IMR-90 (cell line): Measurements from ENCODE around the gene CATSPERZ. TPM values are rescaled to one million over a fixed set of nuclear protein-coding genes. Genes with fewer than 3 reads are reported as not detected.

Source experiments
- ATAC-seq: fragments of 200-7000 bp; cut with Tn5 transposase; 2 replicates; pipeline ENCODE4 v1.9.1; 2020; ENCODE audit warnings: low read depth, mild to moderate bottlenecking, moderate library complexity
- BruUV-seq: library from RNA; stranded (reverse); fragments of 400-500 nt; replicated peaks from 2 replicates; lab custom pipeline; 2021; lab: Mats Ljungman, UMichigan
- CTCF ChIA-PET: fragments of 300-600 bp; formaldehyde crosslinking; extraction: SDS; loops from one replicate; lab custom pipeline; 2021; ENCODE audit warnings: antibody characterized with exemption; lab: Yijun Ruan, JAX
- POLR2A ChIA-PET: fragments of 300-600 bp; sonication (Branson Sonifier 250); formaldehyde crosslinking; loops from one replicate; lab custom pipeline; 2022; ENCODE audit warnings: antibody characterized with exemption; ENCODE audit not compliant: unreplicated experiment; lab: Charles Lee
- DNase-seq: peaks from one replicate; pipeline ENCODE4 v3.0.0; 2013
- H2AFZ ChIP-seq: replicated peaks from 2 replicates; pipeline ENCODE3; 2013; ENCODE audit warnings: low read length, mild to moderate bottlenecking; ENCODE audit not compliant: poor library complexity
- H2AK5ac ChIP-seq: 2 replicates; pipeline ENCODE4 v1.6.1; 2013; ENCODE audit warnings: low read depth, low read length, inconsistent platforms
- H2AK9ac ChIP-seq: replicated peaks from 2 replicates; pipeline ENCODE3; 2013; ENCODE audit warnings: mild to moderate bottlenecking, low read depth, low read length, moderate library complexity; ENCODE audit not compliant: poor library complexity
- H2BK120ac ChIP-seq: 2 replicates; pipeline ENCODE4 v1.6.1; 2013; ENCODE audit warnings: low read depth, low read length, inconsistent platforms
- H2BK15ac ChIP-seq: 3 replicates; pipeline ENCODE4 v1.6.1; 2013; ENCODE audit warnings: low read depth, low read length, inconsistent platforms
- H2BK20ac ChIP-seq: 2 replicates; pipeline ENCODE4 v1.6.1; 2013; ENCODE audit warnings: low read depth, mild to moderate bottlenecking, inconsistent platforms, low read length, moderate library complexity
- H2BK5ac ChIP-seq: 2 replicates; pipeline ENCODE4 v1.6.1; 2013; ENCODE audit warnings: mild to moderate bottlenecking, low read depth, low read length, inconsistent platforms; ENCODE audit not compliant: poor library complexity, severe bottlenecking
- H3K14ac ChIP-seq: replicated peaks from 2 replicates; pipeline ENCODE4 v1.6.1; 2013; ENCODE audit warnings: low read depth, low read length, inconsistent platforms
- H3K18ac ChIP-seq: 2 replicates; pipeline ENCODE4 v1.6.1; 2013; ENCODE audit warnings: low read depth, low read length, control low read depth
- H3K23ac ChIP-seq: 2 replicates; pipeline ENCODE4 v1.6.1; 2013; ENCODE audit warnings: low read depth, low read length, inconsistent platforms
- H3K27ac ChIP-seq: 2 replicates; pipeline ENCODE4 v1.5.1; 2013; ENCODE audit warnings: mild to moderate bottlenecking, control low read depth, low read length; ENCODE audit not compliant: insufficient read depth
- H3K27me3 ChIP-seq: 2 replicates; pipeline ENCODE4 v1.6.1; 2013; ENCODE audit warnings: low read length; ENCODE audit not compliant: control insufficient read depth, insufficient read depth
- H3K36me3 ChIP-seq: 2 replicates; pipeline ENCODE4 v1.6.1; 2013; ENCODE audit warnings: low read length, mixed read lengths; ENCODE audit not compliant: control insufficient read depth, insufficient read depth
- H3K4ac ChIP-seq: 2 replicates; pipeline ENCODE4 v1.6.1; 2013; ENCODE audit warnings: low read depth, low read length, inconsistent platforms
- H3K4me1 ChIP-seq: 2 replicates; pipeline ENCODE4 v1.6.1; 2013; ENCODE audit warnings: low read length, mixed read lengths; ENCODE audit not compliant: control insufficient read depth, insufficient read depth
- H3K4me2 ChIP-seq: 2 replicates; pipeline ENCODE4 v1.6.1; 2013; ENCODE audit warnings: low read depth, mild to moderate bottlenecking, control low read depth, low read length, moderate library complexity
- H3K4me3 ChIP-seq: 2 replicates; pipeline ENCODE4 v1.5.1; 2013; ENCODE audit warnings: low read depth, mild to moderate bottlenecking, control low read depth, low read length, moderate library complexity; ENCODE audit not compliant: insufficient read depth
- H3K56ac ChIP-seq: 2 replicates; pipeline ENCODE4 v1.6.1; 2013; ENCODE audit warnings: low read length, inconsistent platforms; ENCODE audit not compliant: insufficient read depth; ENCODE audit errors: extremely low read depth
- H3K79me1 ChIP-seq, 2 experiments: 2 replicates each; pipeline ENCODE4 v1.6.1; 2013; ENCODE audit warnings: low read length in 2 of 2, inconsistent platforms in 1 of 2, low read depth in 1 of 2
- H3K9ac ChIP-seq: 2 replicates; pipeline ENCODE4 v1.6.1; 2013; ENCODE audit warnings: low read depth, low read length, control low read depth
- H3K9me1 ChIP-seq: 2 replicates; pipeline ENCODE4 v1.6.1; 2013; ENCODE audit warnings: low read length, inconsistent platforms; ENCODE audit not compliant: insufficient read depth
- H3K9me3 ChIP-seq: 2 replicates; pipeline ENCODE4 v1.6.1; 2013; ENCODE audit warnings: low read length; ENCODE audit not compliant: control insufficient read depth, insufficient read depth
- H4K20me1 ChIP-seq: 2 replicates; pipeline ENCODE4 v1.6.1; 2013; ENCODE audit warnings: low read length, inconsistent platforms; ENCODE audit not compliant: insufficient read depth
- H4K5ac ChIP-seq: 2 replicates; pipeline ENCODE4 v1.6.1; 2013; ENCODE audit warnings: mild to moderate bottlenecking, low read depth, low read length, control low read depth
- H4K8ac ChIP-seq, 2 experiments: 2 replicates each; pipeline ENCODE4 v1.6.1; 2013; ENCODE audit warnings: low read depth in 2 of 2, low read length in 2 of 2, control low read depth in 1 of 2, inconsistent platforms in 1 of 2
- H4K91ac ChIP-seq: 2 replicates; pipeline ENCODE4 v1.6.1; 2013; ENCODE audit warnings: low read depth, low read length, inconsistent platforms; ENCODE audit not compliant: insufficient read depth
- RAD21 ChIP-seq: IDR thresholded peaks from 2 replicates; pipeline ENCODE4 v1.6.1; 2012; ENCODE audit warnings: low read length, improper control_type of control experiment
- SMC3 ChIP-seq: fragments of 150-350 bp; IDR thresholded peaks from 2 replicates; pipeline ENCODE4 v1.6.1; 2016; ENCODE audit warnings: low read depth, mild to moderate bottlenecking, antibody characterized with exemption, low read length, moderate library complexity
- WGBS, 2 experiments: methylation state at CpG; one replicate each; pipeline versions ENCODE4 v1.1.5 to v1.1.7; 2013; ENCODE audit warnings: missing lambda C conversion rate in 2 of 2; ENCODE audit not compliant: insufficient read length in 1 of 2; ENCODE audit errors: extremely low coverage in 2 of 2; 5-methylcytosine and 5-hydroxymethylcytosine counted together
- dilution Hi-C: fragments of 300-500 bp; cut with HindIII; formaldehyde crosslinking; loops from one replicate; pipeline ENCODE4 v1.14.3; 2018; ENCODE audit warnings: low sequenced_read_pairs; ENCODE audit not compliant: unreplicated experiment
- in situ Hi-C: fragments of 300-500 bp; cut with MboI; formaldehyde crosslinking; loops from 3 replicates; pipeline ENCODE4 v1.14.3; 2019; ENCODE audit warnings: low sequenced_read_pairs, inconsistent platforms, mixed read lengths
- intact Hi-C: fragments of 100-400 bp; cut with micrococcal nuclease; formaldehyde crosslinking; loops from 2 replicates; pipeline ENCODE4 v1.10.0; 2022
- polyA plus RNA-seq, 3 experiments: library from polyadenylated mRNA; depleted of rRNA; stranded (reverse); fragments of >200 nt; gene quantifications; 2 replicates each; pipeline ENCODE4 v1.2.3, GENCODE V29; 2012; ENCODE audit warnings: low replicate concordance in 1 of 3
- total RNA-seq: library from RNA; depleted of rRNA; stranded (reverse); fragments of >200 nt; gene quantifications from 2 replicates; pipeline ENCODE4 v1.2.3, GENCODE V29; 2012

CATSPERZ gene
- total and polyA plus RNA-seq, 2 of the 4 experiments (the other 2 are of a cell fraction) = not detected

- H3K9me1 ChIP-seq = no peaks in the 10 kb centered on the region
- ChIA-PET CTCF (interaction anchor here (0.7 to 1.7 kb wide), 5 partner anchors 9 to 70 kb away, joined by 3 to 5 read pairs (median 3); no protein-coding TSS in a partner anchor), POLR2A (no interaction called here)
- peak overlapping the region; percentile 100 for H2AK9ac ChIP-seq
- 0% methylated on average over 2 of the region's 18 CpGs; no CpG with 5 or more reads in 1 of the 2 experiments for WGBS, 2 experiments
- H3K4ac ChIP-seq = peak overlapping the region; percentile 96
- H3K36me3 ChIP-seq = peaks cover 15% of the 10 kb centered on the region
- peaks cover 8 to 56% of the 10 kb centered on the region in 2 experiments for H3K79me1 ChIP-seq
- H3K4me2 ChIP-seq = peak overlapping the region; percentile 100
- intact Hi-C loops (loop anchor here (1.0 kb wide), 2 partner anchors 34 to 50 kb away; partner anchors contain the start of gene GPR137), dilution Hi-C loops (no loop called here), in situ Hi-C loops (no loop called here)
- H3K18ac ChIP-seq = peak overlapping the region; percentile 22; the same call in 1 of the 2 replicates
- H3K9me3 ChIP-seq = no peaks in the 10 kb centered on the region
- H2BK120ac ChIP-seq = no peak overlapping the region
- peaks cover 8% of the 10 kb centered on the region; the same call in 1 of the 2 replicates for H4K20me1 ChIP-seq
- H4K8ac ChIP-seq = peak overlapping the region; percentile 33 to 59; a peak in 2 of 4 replicates
- no peak overlapping the region for H2BK15ac ChIP-seq
- peak overlapping the region; percentile 91 for H4K91ac ChIP-seq
- H2AK5ac ChIP-seq = peak overlapping the region; percentile 89
- ATAC-seq = no peak
- H3K56ac ChIP-seq = peak overlapping the region; percentile 82; the same call in 1 of the 2 replicates
- H3K9ac ChIP-seq = peak overlapping the region; percentile 97
- no peak for TF ChIP-seq SMC3
- TF ChIP-seq RAD21 = no peak
- H3K27me3 ChIP-seq = no peaks in the 10 kb centered on the region
- H4K5ac ChIP-seq = peak overlapping the region; percentile 61; the same call in 1 of the 2 replicates
- peaks cover 10% of the 10 kb centered on the region for H3K4me1 ChIP-seq
- BruUV-seq = no TSS peak
- H3K4me3 ChIP-seq = peak overlapping the region; percentile 98
- no peak for DNase-seq
- peak overlapping the region; percentile 97 for H3K14ac ChIP-seq
- H3K23ac ChIP-seq = peak overlapping the region; percentile 94
- H2BK5ac ChIP-seq = peak overlapping the region; percentile 77
- H3K27ac ChIP-seq = peak overlapping the region; percentile 88
- H2AFZ ChIP-seq = peak overlapping the region; percentile 87
- H2BK20ac ChIP-seq = no peak overlapping the region
Observed at GRCh38 chr11:64251753-64252002, 48.5 kb upstream of the CATSPERZ start.
